GM06990 (cell line): ENCODE measurements around the gene PHGDH.

ENCODE experiments used
- DNase-seq: peaks from one replicate; pipeline ENCODE4 v3.0.0-alpha.2; 2011; ENCODE audit not compliant: insufficient read length; ENCODE audit errors: extremely low read depth
- H3K27me3 ChIP-seq: replicated peaks from 2 replicates; pipeline ENCODE4 v1.6.0; 2011; ENCODE audit warnings: low read length; ENCODE audit not compliant: control insufficient read depth, insufficient read depth
- H3K36me3 ChIP-seq: 2 replicates; pipeline ENCODE4 v1.5.1; 2011; ENCODE audit warnings: low read length; ENCODE audit not compliant: control insufficient read depth, insufficient read depth
- H3K4me3 ChIP-seq: replicated peaks from 2 replicates; pipeline ENCODE4 v1.5.1; 2011; ENCODE audit warnings: low read depth, mild to moderate bottlenecking, control low read depth, low read length
- TF ChIP-seq, protein P1 (sequence below): IDR thresholded peaks from 2 replicates; pipeline ENCODE4 v1.5.1; 2011; ENCODE audit warnings: low read length, control low read depth, mild to moderate bottlenecking, inconsistent platforms; ENCODE audit not compliant: insufficient read depth, poor library complexity, severe bottlenecking

PHGDH gene

DNA sequence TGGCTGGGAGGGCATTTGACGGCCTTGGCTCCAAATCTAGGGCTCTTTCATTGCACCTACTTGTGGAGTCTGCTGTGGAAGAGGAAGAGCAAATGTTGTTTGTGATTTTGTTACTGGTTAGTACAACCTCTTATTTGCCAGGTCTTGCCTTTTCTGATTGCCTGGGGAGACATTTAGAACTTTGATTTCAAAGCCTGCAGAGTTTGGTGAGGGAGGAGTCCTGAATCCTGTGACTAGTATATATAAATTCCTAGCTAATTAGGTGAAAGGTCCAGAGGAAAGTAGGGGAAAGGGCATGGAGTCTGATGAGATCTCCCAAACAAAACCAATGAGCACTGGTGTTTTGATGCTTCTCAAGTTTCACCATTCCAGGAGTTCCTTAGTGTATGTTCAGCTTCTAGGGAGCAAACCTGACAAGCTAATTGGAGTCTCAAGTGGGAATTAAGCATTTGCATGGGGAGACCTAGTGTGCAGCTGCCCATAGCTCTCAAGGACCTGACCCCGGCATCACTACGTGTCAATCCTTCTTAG lies 62.0 kb downstream of the PHGDH start:
- DNase-seq, result no peak

DNA sequence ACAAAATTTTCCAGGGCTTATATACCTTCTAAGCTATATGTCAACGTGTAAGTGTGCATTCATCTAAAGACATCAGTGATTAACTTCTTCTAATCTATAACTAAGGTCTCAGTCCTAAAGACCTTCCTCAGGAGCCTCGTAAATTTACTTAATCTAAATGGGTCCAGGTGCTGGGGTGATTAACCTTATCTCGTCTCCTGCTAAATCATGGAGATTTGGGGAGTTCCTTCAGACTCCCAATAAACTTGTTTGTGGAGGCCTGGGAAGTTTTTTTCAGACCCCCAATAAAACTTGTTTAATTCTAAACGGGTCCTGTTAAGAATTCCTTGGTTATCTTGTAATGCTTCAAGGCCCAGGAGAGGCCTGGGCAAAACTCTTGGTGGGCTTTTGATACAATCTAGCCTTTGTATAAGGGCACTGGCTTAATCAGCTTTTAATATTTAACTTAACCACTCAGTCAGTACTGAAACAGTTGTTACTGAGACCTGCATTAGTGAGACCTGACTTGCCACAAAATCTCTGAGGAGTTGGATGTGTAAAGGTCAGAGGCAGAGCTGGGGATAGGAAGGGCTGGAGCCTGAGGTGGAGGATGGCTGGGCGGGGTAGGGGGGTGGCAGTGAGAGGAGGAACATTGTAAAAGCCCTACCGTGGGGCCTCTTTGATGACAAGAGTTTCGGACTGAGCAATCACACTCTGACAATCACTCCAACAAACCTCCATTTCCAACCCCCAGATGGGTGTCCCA lies 63.2 kb downstream of the PHGDH start:
- no peaks in the 10 kb centered on the region for H3K36me3 ChIP-seq
- no peak for DNase-seq
- TF ChIP-seq, protein P1, sequence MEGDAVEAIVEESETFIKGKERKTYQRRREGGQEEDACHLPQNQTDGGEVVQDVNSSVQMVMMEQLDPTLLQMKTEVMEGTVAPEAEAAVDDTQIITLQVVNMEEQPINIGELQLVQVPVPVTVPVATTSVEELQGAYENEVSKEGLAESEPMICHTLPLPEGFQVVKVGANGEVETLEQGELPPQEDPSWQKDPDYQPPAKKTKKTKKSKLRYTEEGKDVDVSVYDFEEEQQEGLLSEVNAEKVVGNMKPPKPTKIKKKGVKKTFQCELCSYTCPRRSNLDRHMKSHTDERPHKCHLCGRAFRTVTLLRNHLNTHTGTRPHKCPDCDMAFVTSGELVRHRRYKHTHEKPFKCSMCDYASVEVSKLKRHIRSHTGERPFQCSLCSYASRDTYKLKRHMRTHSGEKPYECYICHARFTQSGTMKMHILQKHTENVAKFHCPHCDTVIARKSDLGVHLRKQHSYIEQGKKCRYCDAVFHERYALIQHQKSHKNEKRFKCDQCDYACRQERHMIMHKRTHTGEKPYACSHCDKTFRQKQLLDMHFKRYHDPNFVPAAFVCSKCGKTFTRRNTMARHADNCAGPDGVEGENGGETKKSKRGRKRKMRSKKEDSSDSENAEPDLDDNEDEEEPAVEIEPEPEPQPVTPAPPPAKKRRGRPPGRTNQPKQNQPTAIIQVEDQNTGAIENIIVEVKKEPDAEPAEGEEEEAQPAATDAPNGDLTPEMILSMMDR, result no peak
- no peaks in the 10 kb centered on the region; the same call in none of the 2 replicates for H3K27me3 ChIP-seq
- H3K4me3 ChIP-seq, result no peak overlapping the region

More for the DNA sequence above, 62.0 kb downstream of the PHGDH start:
- Histone ChIP-seq H3K4me3 (no peak overlapping the region), H3K36me3 (no peaks in the 10 kb centered on the region), H3K27me3 (no peaks in the 10 kb centered on the region; the same call in none of the 2 replicates)
- TF ChIP-seq, protein P1, result no peak

DNA sequence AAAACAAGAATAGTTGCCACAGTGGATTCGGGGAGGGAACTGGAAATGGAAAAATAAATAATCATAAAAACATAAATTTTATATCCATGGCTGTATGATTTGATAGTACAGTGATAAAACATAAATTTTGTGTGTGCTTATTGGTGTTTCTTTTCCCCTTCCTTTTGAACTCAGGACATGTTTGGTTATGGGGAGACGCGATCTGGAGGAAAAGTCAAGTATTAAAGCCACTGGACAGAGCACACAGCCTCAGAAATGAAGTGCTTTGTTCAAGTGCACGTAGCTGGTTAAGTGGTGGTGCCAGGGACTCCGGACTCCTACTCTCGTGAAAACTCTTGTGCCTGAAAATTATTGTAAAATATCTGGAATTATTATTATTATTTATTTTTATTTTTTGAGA lies 66.6 kb downstream of the PHGDH start:
- no peak for DNase-seq
- H3K27me3 ChIP-seq, result no peaks in the 10 kb centered on the region; the same call in none of the 2 replicates
- TF ChIP-seq, protein P1, result no peak
- no peak overlapping the region for H3K4me3 ChIP-seq
- no peaks in the 10 kb centered on the region for H3K36me3 ChIP-seq

DNA sequence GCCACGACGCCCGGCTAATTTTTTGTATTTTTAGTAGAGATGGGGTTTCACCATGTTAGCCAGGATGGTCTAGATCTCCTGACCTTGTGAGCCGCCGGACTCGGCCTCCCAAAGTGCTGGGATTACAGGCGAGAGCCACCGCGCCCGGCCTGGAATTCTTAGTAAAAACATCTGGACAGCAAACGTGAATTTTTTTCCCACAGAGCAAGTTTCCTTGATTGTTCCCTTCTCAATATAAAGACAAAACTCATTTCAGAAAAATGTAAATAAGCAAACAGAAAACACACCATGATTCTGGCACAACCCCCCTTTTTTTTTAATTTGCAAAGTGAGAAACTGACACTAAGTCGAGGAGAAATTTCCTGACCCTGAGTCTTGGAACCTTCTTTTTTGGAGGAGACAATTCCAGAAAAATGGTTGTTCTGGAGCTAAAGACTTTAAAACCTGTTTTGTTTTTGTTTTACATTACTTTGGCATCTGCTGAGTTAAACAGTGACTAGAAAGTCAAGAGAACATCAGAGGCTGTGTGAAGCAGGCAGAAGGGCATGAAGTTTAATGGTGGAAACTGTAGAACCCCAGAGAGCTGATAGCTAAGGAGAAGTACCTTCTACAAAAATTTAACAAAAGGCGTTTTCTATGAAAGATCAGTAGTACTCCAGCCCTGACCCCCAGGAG lies 67.3 kb downstream of the PHGDH start:
- no peak for DNase-seq
- H3K4me3 ChIP-seq, result no peak overlapping the region
- TF ChIP-seq, protein P1, result no peak
- no peaks in the 10 kb centered on the region for H3K36me3 ChIP-seq
- H3K27me3 ChIP-seq, result no peaks in the 10 kb centered on the region; the same call in none of the 2 replicates

DNA sequence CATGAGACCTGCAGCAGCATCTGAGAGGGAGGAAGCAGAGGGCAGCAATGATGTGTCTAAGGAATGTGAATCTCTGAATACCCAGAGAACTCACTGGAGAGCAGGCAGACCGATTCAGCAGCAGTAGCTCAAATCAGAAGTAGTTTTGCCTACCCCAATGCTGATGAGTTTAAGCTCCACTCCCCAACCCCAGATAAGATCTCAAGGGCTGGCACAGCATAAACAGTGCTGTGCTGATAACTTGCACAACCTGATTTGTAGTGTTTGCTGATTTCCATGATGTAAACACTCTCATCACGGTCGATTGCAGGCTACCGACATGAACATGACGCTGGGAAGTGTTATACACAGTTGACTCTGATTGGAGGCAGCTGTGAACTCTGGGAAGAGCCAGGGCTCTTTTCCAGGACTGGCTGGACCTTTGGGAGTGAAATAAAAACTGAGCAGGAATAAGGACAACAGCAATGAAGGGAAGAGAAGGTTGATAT lies 68.2 kb downstream of the PHGDH start:
- TF ChIP-seq, protein P1, result no peak
- no peak for DNase-seq
- Histone ChIP-seq H3K27me3 (no peaks in the 10 kb centered on the region; the same call in none of the 2 replicates), H3K36me3 (no peaks in the 10 kb centered on the region), H3K4me3 (no peak overlapping the region)
